Eye (tissue), 1 donor: ENCODE measurements around the gene ANXA1.

Experiments used
- DNase-seq: peaks from one replicate; pipeline ENCODE4 v3.0.0-alpha.2; 2015

The ANXA1 gene

GRCh38 chr9:73151653-73152542, at the start of gene ANXA1:
Gene ANXA1 (plus strand): TSS chr9:73151865. CDS start chr9:73158536, 6,671 bp downstream.
- DNase-seq: peak; percentile 43

GRCh38 chr9:73104342-73104741, 47.3 kb upstream of the ANXA1 start:
- peak; percentile 41 for DNase-seq

- no peak for DNase-seq
Observed at GRCh38 chr9:73104921-73105320, 46.7 kb upstream of the ANXA1 start.

GRCh38 chr9:73107489-73108069, 44.1 kb upstream of the ANXA1 start:
- peak; percentile 47 for DNase-seq

- DNase-seq: no peak
Observed at GRCh38 chr9:73114058-73114457, 37.6 kb upstream of the ANXA1 start.

- DNase-seq: no peak
Observed at GRCh38 chr9:73114958-73115357, 36.7 kb upstream of the ANXA1 start.

GRCh38 chr9:73116031-73116430, 35.6 kb upstream of the ANXA1 start:
- no peak for DNase-seq

GRCh38 chr9:73116880-73117279, 34.8 kb upstream of the ANXA1 start:
- DNase-seq: no peak

GRCh38 chr9:73118286-73118685, 33.4 kb upstream of the ANXA1 start:
- no peak for DNase-seq

GRCh38 chr9:73118898-73119554, 32.6 kb upstream of the ANXA1 start:
- DNase-seq: no peak

GRCh38 chr9:73121375-73121935, 30.2 kb upstream of the ANXA1 start:
- DNase-seq: no peak

GRCh38 chr9:73125651-73126050, 26.0 kb upstream of the ANXA1 start:
- no peak for DNase-seq

- peak; percentile 36 for DNase-seq
Observed at GRCh38 chr9:73129941-73130685, 21.6 kb upstream of the ANXA1 start.

GRCh38 chr9:73131461-73131860, 20.2 kb upstream of the ANXA1 start:
- peak; percentile 26 for DNase-seq

- DNase-seq: peak; percentile 89
Observed at GRCh38 chr9:73132034-73132776, 19.5 kb upstream of the ANXA1 start.

- peak; percentile 46 for DNase-seq
Observed at GRCh38 chr9:73133022-73133651, 18.5 kb upstream of the ANXA1 start.

GRCh38 chr9:73133921-73134407, 17.7 kb upstream of the ANXA1 start:
- DNase-seq: peak; percentile 24

- DNase-seq: no peak
Observed at GRCh38 chr9:73135394-73135793, 16.3 kb upstream of the ANXA1 start.

- peak; percentile 29 for DNase-seq
Observed at GRCh38 chr9:73137286-73137899, 14.3 kb upstream of the ANXA1 start.

GRCh38 chr9:73137914-73138313, 13.8 kb upstream of the ANXA1 start:
- DNase-seq: no peak

GRCh38 chr9:73138516-73138915, 13.1 kb upstream of the ANXA1 start:
- DNase-seq: no peak
